ENCODE results near the gene PLSCR1. TPM values are rescaled to one million over a fixed set of nuclear protein-coding genes. Genes with fewer than 3 reads are reported as not detected.

The PLSCR1 gene
- total RNA-seq, 4 donors from 2014 or later: 16.6 to 42.0 (median 23.9) TPM

DNA sequence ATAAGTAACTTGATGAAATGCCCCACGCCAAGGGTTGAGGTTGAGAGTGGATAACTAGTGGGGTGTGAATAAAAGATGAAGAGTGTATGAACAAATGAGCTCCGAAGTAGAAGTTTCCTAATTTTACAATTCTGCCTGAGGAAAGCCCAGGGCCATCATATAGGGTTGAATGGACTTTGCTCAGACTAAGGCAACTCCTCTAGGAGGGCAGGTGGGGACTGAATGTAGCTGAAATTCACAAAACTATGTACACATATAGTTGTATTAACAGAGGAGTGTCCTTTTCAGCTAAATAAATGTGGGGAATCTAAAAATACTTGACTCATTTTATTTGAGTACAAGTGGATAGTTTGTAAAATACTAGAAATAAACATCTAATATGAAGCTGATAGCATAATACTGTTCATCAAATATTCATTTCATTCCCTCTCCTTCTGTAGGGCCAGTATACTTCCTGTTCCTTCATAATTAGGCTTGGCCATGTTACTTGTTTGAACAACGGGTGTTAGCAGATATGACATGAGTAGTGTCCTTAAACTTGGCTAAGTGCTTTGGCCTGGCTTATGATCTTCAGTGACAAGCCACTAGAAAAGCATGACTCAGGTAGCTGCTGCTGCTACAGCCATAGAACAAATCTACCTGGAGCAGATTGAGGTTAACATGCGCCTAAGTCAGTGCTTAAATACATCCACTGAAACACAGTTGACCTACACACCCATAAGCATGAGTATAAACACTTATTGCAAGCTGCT lies 26.5 kb downstream of the PLSCR1 start:
- DNase-seq (ENCODE audit: low spot score in 2 of 2): no peak
- Histone ChIP-seq H3K36me3 (peaks cover 19% of the 10 kb centered on the region), H3K4me3 (no peak overlapping the region), H3K9me3 (no peaks in the 10 kb centered on the region), H3K27ac (no peak overlapping the region), H3K27me3 (no peaks in the 10 kb centered on the region), H3K4me1 (peaks cover 3% of the 10 kb centered on the region)
- WGBS: 78% methylated on average over 4 of the region's 4 CpGs
- TF ChIP-seq POLR2A (IDR thresholded peaks at IDR 0.05) (no peak), POLR2AphosphoS5 (IDR thresholded peaks at IDR 0.05) (no peak), EP300 (IDR thresholded peaks at IDR 0.05) (no peak)
- TF ChIP-seq, protein P1, sequence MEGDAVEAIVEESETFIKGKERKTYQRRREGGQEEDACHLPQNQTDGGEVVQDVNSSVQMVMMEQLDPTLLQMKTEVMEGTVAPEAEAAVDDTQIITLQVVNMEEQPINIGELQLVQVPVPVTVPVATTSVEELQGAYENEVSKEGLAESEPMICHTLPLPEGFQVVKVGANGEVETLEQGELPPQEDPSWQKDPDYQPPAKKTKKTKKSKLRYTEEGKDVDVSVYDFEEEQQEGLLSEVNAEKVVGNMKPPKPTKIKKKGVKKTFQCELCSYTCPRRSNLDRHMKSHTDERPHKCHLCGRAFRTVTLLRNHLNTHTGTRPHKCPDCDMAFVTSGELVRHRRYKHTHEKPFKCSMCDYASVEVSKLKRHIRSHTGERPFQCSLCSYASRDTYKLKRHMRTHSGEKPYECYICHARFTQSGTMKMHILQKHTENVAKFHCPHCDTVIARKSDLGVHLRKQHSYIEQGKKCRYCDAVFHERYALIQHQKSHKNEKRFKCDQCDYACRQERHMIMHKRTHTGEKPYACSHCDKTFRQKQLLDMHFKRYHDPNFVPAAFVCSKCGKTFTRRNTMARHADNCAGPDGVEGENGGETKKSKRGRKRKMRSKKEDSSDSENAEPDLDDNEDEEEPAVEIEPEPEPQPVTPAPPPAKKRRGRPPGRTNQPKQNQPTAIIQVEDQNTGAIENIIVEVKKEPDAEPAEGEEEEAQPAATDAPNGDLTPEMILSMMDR (IDR thresholded peaks at IDR 0.05): no peak

DNA sequence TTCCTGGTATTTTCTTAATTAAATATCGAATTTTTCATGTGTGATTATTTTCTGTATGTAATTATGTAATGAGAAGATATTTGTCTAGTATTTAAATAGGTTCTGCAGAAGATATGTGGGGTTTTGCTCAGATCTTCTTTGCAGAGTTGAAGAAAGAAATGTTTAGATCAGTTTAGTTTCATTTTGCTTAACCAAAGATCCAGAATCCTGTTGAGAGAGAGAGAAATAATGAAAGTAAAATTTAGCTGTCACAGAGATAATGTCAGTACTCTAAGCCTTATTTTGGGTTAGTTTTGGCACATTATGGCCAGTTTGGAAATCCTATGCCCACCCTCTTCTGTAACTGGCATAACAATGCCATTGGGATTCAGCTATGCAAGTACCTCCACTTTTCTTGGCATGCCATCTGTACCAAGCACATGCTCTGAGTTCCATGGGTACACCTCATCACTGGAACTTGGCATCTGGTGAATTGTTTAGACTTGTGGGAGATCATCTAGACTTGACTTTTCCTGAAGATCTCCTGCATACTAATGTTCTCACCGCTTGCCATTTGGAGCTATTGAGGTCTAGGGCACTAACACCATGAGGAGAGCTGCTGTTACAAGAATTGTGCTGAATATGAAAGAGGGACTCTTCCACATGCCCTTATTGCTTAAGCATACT lies 30.9 kb downstream of the PLSCR1 start:
- TF ChIP-seq EP300 (IDR thresholded peaks at IDR 0.05) (no peak), POLR2A (IDR thresholded peaks at IDR 0.05) (no peak), POLR2AphosphoS5 (IDR thresholded peaks at IDR 0.05) (no peak)
- TF ChIP-seq, protein P1 (IDR thresholded peaks at IDR 0.05): no peak
- Histone ChIP-seq H3K27ac (no peak overlapping the region), H3K27me3 (no peaks in the 10 kb centered on the region), H3K9me3 (no peaks in the 10 kb centered on the region), H3K4me3 (no peak overlapping the region), H3K4me1 (peaks cover 3% of the 10 kb centered on the region), H3K36me3 (peaks cover 9% of the 10 kb centered on the region)
- WGBS: 64% methylated on average over 2 of the region's 2 CpGs
- no peak for DNase-seq (ENCODE audit: low spot score in 2 of 2)

DNA sequence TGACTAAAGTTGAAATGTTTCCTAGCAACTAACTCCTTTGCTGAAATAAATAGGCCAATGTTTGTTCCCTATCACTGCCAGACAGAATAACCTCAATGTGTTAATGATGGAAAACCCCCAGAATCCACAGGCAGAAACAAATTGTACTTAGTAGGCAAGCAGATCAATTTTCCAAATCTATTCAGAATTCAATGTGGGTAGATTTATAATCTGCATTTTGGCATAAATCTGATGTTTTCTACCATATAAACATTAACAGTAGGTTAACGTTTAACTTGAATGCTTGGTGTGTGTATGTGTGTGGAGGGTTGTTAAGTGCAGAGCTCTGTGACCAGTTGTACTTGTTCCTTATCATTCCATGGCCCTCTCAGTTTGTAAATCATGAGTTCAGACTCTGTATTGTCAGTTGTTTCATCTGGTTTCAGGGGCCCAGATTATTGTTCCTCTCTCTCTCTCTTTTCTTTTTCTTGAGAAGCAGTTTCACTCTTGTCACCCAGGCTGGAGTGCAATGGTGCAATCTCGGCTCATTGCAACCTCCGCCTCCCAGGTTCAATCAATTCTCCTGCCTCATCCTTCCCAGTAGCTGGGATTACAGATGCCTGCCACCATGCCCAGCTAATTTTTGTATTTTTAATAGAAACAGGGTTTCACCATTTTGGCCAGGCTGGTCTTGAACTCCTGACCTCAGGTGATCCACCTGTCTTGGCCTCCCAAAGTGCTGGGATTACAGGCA lies 32.8 kb downstream of the PLSCR1 start:
- no peaks in the 10 kb centered on the region for H3K27me3 ChIP-seq
- H3K4me1 ChIP-seq: peaks cover 11% of the 10 kb centered on the region
- H3K9me3 ChIP-seq: no peaks in the 10 kb centered on the region
- DNase-seq (ENCODE audit: low spot score in 2 of 2): no peak
- no peak for TF ChIP-seq POLR2AphosphoS5 (IDR thresholded peaks at IDR 0.05)
- TF ChIP-seq POLR2A (IDR thresholded peaks at IDR 0.05): no peak
- TF ChIP-seq EP300 (IDR thresholded peaks at IDR 0.05): no peak
- TF ChIP-seq, protein P1 (IDR thresholded peaks at IDR 0.05): no peak
- H3K27ac ChIP-seq: no peak overlapping the region
- H3K4me3 ChIP-seq: no peak overlapping the region
- WGBS: 80% methylated on average over 3 of the region's 3 CpGs
- peaks cover 9% of the 10 kb centered on the region for H3K36me3 ChIP-seq

DNA sequence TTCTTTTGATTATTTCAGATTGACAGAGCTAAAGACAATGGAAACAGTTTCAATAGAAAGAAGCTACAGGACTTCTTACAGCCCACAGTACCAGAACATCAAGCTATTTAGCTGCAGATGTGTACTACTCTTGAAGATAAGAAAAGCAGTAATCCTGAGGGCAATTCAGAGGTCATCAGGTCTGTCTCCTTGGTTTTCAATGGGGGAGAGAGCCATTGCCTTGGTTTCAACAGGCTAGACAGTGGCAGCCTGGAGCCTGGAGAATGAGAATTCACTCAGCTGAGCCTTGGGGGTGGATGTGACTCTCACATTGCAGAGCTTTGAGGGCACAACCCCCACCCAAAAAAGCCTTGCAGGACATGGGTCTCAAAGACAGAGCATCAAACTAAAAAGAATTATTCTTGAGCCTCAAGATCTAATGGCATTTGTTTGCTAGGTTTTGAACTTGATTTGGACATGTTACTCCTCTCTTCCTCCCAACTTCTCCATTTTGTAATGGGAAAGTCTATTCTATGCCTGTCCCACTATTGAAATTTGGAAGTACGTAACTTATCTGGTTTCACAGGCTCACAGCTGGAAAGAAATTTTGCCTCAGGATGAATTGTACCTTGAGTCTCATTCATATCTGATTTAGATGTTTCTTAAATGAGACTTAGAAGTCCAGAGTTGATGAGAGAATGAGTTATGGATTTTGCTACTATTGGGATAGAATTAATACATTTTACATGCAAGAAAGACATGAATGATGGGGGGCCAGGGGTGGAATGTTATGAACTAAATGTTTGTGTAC lies 36.9 kb downstream of the PLSCR1 start:
- Histone ChIP-seq H3K36me3 (no peaks in the 10 kb centered on the region), H3K9me3 (no peaks in the 10 kb centered on the region), H3K4me1 (peaks cover 31% of the 10 kb centered on the region), H3K27me3 (no peaks in the 10 kb centered on the region), H3K27ac (peak overlapping the region; percentile 52), H3K4me3 (no peak overlapping the region)
- no peak for DNase-seq (ENCODE audit: low spot score in 2 of 2)
- WGBS: 71% methylated on average over 1 of the region's 1 CpG
- TF ChIP-seq POLR2A (IDR thresholded peaks at IDR 0.05): no peak
- TF ChIP-seq EP300 (IDR thresholded peaks at IDR 0.05): no peak
- no peak for TF ChIP-seq POLR2AphosphoS5 (IDR thresholded peaks at IDR 0.05)
- TF ChIP-seq, protein P1 (IDR thresholded peaks at IDR 0.05): no peak
